ENCODE measurements around the gene DNAJB13.

Gene DNAJB13

DNA sequence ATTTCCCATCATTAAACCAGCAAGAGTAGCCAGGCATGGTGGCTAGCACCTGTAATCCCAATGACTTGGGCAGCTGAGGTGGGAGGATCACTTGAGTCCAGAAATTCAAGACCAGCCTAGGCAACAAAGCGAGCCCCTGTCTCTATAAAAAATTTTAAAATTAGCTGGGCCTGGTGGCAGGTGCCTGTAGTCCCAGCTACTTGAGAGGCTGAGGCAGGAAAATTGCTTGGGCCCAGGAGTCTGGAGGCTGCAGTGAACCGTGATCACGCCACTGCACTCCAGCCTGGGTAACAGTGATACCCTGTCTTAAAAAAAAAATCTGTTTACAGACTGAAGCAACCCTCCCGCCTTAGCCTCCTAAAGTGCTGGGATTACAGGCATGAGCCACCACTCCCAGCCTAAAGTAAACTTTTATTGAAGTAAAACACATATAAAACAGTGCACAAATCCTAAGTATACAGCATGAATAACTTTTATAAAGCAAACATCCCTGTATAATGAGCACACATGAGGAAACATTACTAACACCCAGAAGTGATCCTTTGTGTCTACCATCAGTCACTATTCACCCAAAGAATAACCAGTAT, 45.4 kb downstream of the DNAJB13 start:
- no peak for TF ChIP-seq CTCF (IDR thresholded peaks at IDR 0.05; ENCODE audit: extremely low read depth, insufficient read depth, missing control alignments)
- in situ Hi-C loops (cut with MboI; ENCODE audit: low pct_unique_long_range_greater_than_20kb, low sequenced_read_pairs, unreplicated experiment), result no loop called here
- no peak for DNase-seq (ENCODE audit: low spot score)

DNA sequence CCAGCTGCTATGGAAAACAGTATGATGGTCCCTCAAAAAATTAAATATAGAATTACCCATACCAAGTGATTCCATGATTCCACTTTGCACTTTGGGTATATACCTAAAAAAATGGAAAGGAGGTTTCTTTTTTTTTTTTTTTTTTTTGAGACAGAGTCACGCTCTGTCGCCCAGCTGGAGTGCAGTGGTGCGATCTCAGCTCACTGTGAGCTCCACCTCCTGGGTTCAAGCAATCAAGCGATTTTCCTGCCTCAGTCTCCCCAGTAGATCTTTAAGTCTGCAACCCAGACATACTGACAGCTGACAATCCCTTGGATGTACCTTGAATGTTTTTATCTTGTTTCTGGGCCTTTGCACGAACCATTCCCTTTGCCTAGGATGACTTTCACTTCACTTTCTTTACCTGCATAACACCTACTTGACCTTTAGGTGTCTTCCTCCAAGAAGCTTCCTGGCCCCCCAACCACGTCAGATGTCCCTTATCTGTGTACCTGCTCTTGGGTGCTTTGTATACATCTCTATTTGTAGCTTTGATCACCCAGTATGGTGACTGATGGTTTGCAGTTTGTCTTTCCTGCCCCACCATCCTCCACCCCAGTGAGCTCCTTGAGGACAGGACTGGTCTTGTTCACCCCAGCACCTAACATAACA, 46.4 kb downstream of the DNAJB13 start:
- in situ Hi-C loops (cut with MboI; ENCODE audit: low pct_unique_long_range_greater_than_20kb, low sequenced_read_pairs, unreplicated experiment), result no loop called here
- TF ChIP-seq CTCF (IDR thresholded peaks at IDR 0.05; ENCODE audit: extremely low read depth, insufficient read depth, missing control alignments), result no peak

DNA sequence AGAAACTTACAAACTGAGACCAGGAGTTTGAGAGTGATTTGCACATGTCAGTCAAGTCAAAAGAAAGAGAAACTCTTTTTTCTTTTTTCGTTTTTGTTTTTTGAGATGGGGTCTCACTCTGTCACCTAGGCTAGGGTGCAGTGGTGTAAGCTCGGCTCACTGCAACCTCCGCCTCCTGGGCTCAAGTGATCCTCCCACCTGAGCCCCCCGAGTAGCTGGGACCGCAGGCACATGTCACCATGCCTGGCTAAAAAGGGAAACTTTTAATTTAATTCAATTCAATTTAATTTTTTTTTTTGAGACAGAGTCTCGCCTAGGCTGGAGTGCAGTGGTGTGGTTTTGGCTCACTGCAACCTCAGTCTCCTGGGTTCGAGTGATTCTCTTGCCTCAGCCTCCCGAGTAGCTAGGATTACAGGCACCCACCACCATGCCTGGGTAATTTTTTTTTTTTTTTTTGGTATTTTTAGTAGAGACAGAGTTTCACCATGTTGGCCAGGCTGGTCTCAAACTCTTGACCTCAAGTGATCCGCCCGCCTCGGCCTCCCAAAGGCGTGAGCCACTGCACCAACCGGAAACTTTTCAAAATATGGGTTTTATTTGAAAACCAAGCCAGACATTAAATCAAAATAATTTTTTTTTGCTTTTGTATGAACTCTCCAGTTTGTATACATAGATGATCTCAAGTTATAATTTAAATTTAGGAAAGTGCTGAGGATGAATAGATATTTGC, 48.2 kb downstream of the DNAJB13 start:
- in situ Hi-C loops (cut with MboI; ENCODE audit: low pct_unique_long_range_greater_than_20kb, low sequenced_read_pairs, unreplicated experiment), result no loop called here
- no peak for TF ChIP-seq CTCF (IDR thresholded peaks at IDR 0.05; ENCODE audit: extremely low read depth, insufficient read depth, missing control alignments)
- no peak for DNase-seq (ENCODE audit: low spot score)

More for the DNA sequence above, 46.4 kb downstream of the DNAJB13 start:
- no peak for DNase-seq (ENCODE audit: low spot score)

DNA sequence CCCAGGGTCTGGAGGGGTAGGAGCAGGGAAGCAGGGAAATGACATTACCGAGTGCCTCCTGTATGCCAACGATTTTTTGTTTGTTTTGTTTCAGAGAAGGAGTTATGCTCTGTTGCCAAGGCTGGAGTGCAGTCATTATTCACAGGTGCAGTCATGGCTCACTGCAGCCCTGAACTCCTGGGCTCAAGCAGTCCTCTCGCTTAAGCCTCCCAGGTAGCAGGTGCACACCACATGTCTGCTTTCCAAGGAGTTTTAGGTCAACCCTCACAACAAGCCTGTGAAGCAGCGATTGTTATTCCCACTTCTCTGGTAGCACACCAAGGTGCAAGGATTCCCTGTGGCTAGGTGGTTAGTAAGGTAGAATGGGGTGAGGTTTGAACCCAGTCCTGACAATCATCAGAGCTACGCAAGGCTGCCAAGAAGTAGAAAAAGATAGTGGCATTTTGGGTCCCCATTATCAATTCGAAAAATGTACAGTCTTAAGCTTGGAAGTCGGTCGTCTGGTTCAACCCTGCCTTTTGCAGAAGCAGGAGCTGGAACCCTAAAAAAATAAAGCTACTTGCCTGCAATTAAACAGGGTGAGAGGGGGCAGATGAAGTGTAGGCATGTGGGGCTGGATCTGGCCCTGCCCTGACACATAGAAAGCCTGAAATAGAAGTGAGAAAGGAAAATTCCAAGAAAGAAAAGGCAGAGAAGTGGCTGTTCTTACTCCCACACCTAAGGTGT, 48.9 kb downstream of the DNAJB13 start:
- DNase-seq (ENCODE audit: low spot score), result no peak
- TF ChIP-seq CTCF (IDR thresholded peaks at IDR 0.05; ENCODE audit: extremely low read depth, insufficient read depth, missing control alignments), result no peak
- in situ Hi-C loops (cut with MboI; ENCODE audit: low pct_unique_long_range_greater_than_20kb, low sequenced_read_pairs, unreplicated experiment), result no loop called here

DNA sequence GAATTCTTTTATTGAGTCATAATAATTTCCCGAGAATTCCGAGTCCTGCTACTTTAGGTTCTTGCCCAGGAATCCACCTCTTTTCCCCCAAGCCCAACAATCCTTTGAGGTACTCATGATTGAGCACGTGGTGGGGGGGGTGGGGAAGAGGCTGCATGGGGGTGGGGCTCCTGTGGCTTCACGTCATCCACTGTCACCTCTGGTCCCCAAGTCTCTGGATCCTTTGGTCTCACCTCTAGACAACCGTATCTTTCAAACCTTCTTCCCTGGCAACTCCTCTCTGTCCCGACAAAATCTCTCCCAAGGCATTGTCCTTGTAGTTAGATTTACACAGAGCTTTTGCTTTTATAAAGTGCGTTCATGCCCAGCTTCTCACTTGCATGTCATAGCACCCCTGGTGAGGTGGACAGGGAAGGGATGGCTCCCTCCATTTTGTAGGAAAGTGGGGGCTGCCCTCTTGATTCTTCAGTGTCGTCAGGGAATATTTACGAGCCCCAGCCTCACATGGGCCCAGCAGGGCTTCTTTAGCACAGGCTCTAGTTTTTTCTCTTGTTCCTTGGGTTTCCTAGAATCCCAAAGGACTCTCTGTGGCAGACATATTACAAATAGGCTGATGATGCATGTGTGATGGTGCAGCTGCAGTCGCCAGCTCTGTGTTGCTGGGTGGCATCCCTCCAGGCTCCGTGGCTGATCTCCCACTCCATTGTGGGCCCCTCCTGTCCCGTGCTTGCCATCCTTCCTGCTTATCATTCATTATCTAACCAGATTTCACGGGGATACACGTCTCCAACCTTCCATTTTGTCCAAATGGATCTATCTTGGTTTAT, 49.7 kb downstream of the DNAJB13 start:
- TF ChIP-seq CTCF (IDR thresholded peaks at IDR 0.05; ENCODE audit: extremely low read depth, insufficient read depth, missing control alignments), result no peak
- no peak for DNase-seq (ENCODE audit: low spot score)
- in situ Hi-C loops (cut with MboI; ENCODE audit: low pct_unique_long_range_greater_than_20kb, low sequenced_read_pairs, unreplicated experiment), result no loop called here

Measured in GM13977 (cell line).